ENCODE measurements around the gene SH3RF3. TPM values are rescaled to one million over a fixed set of nuclear protein-coding genes. Genes with fewer than 3 reads are reported as not detected.

The SH3RF3 gene
- total RNA-seq, 1 experiment from 2014 or later, result 1.0 TPM

DNA sequence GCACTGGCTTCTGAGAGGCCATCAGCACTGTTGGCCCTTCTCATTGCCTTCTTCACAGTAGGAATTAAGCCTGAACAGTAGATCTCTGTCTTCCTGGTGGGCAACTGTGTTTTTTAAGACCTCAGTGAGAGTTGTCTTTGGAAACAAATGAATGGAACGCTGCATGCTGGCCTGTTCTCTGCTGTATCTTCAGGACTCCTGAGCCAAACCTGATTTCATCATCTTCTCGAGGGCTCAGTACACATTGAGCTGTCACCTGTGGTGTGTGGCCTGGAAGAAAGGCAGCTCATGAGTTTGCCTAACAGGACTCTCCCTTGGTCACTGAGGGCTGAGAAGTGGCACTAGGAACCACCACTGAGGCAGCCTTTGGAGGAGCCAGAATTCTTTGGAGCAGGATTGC, 39.7 kb downstream of the SH3RF3 start:
- no peaks in the 10 kb centered on the region for H3K36me3 Mint-ChIP-seq
- CTCF ChIA-PET, result no interaction called here
- DNase-seq (ENCODE audit: low spot score), result no peak

DNA sequence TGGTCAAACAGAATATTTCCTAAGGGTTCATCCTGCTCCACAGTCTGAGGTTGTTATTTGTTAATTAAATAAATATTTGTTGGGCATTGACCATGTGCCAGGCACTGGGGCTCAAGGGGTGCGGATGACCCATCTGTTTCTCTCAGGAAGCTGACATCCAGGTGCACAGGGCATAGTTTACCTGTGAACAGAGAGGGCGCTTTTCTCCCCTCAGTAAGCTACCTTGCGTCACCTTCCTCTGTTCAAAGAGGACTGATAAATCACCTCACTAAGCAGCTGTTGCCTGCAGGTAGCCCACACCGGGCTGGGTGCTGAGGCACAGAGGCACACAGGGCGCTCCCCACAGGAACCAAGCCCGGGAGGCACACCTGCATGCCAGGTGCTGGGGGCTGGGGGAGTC, 41.6 kb downstream of the SH3RF3 start:
- TF ChIP-seq ZNF423 (CRISPR knock-in tag; IDR thresholded peaks at IDR 0.05) (peak; percentile 33; the same call in 1 of the 2 replicates), SOX15 (CRISPR knock-in tag; IDR thresholded peaks at IDR 0.05) (no peak)
- Mint-ChIP-seq H3K4me1 (peaks cover 21% of the 10 kb centered on the region), H3K36me3 (peaks cover 7% of the 10 kb centered on the region), H3K27ac (no peak overlapping the region), H3K27me3 (ENCODE audit: low read depth) (no peaks in the 10 kb centered on the region), H3K9me3 (peaks cover 16% of the 10 kb centered on the region), H3K4me3 (no peak overlapping the region)
- ChIA-PET CTCF (interaction anchor here (0.6 to 2.6 kb wide), 8 partner anchors 9 to 339 kb away, joined by 3 to 9 read pairs (median 4); no protein-coding TSS in a partner anchor), POLR2A (no interaction called here)
- peak; percentile 73 for ATAC-seq
- DNase-seq (ENCODE audit: low spot score), result no peak

More for the DNA sequence above, 39.7 kb downstream of the SH3RF3 start:
- no peak overlapping the region for H3K27ac Mint-ChIP-seq
- H3K4me3 Mint-ChIP-seq, result no peak overlapping the region
- H3K9me3 Mint-ChIP-seq, result 0 out of 2 replicates have a peak, but pooled peaks cover 4% of the 10 kb centered on the region
- TF ChIP-seq SMAD3 (CRISPR knock-in tag; IDR thresholded peaks at IDR 0.05; ENCODE audit: borderline replicate concordance) (no peak), ZNF671 (CRISPR knock-in tag; IDR thresholded peaks at IDR 0.05) (no peak), OVOL2 (CRISPR knock-in tag; IDR thresholded peaks at IDR 0.05; ENCODE audit: borderline replicate concordance) (no peak), ESRRA (CRISPR knock-in tag; IDR thresholded peaks at IDR 0.05; ENCODE audit: borderline replicate concordance) (no peak), CBFB (CRISPR knock-in tag; IDR thresholded peaks at IDR 0.05; ENCODE audit: low read depth) (no peak), NR3C1 (CRISPR knock-in tag; conservative IDR thresholded peaks at IDR 0.05; ENCODE audit: low read depth) (no peak)
- TF ChIP-seq, protein P1, sequence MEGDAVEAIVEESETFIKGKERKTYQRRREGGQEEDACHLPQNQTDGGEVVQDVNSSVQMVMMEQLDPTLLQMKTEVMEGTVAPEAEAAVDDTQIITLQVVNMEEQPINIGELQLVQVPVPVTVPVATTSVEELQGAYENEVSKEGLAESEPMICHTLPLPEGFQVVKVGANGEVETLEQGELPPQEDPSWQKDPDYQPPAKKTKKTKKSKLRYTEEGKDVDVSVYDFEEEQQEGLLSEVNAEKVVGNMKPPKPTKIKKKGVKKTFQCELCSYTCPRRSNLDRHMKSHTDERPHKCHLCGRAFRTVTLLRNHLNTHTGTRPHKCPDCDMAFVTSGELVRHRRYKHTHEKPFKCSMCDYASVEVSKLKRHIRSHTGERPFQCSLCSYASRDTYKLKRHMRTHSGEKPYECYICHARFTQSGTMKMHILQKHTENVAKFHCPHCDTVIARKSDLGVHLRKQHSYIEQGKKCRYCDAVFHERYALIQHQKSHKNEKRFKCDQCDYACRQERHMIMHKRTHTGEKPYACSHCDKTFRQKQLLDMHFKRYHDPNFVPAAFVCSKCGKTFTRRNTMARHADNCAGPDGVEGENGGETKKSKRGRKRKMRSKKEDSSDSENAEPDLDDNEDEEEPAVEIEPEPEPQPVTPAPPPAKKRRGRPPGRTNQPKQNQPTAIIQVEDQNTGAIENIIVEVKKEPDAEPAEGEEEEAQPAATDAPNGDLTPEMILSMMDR (IDR thresholded peaks at IDR 0.05), result no peak
- TF ChIP-seq, protein P2, sequence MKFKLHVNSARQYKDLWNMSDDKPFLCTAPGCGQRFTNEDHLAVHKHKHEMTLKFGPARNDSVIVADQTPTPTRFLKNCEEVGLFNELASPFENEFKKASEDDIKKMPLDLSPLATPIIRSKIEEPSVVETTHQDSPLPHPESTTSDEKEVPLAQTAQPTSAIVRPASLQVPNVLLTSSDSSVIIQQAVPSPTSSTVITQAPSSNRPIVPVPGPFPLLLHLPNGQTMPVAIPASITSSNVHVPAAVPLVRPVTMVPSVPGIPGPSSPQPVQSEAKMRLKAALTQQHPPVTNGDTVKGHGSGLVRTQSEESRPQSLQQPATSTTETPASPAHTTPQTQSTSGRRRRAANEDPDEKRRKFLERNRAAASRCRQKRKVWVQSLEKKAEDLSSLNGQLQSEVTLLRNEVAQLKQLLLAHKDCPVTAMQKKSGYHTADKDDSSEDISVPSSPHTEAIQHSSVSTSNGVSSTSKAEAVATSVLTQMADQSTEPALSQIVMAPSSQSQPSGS (CRISPR knock-in tag; IDR thresholded peaks at IDR 0.05; ENCODE audit: borderline replicate concordance, low read depth), result no peak
- TF ChIP-seq, protein P3, sequence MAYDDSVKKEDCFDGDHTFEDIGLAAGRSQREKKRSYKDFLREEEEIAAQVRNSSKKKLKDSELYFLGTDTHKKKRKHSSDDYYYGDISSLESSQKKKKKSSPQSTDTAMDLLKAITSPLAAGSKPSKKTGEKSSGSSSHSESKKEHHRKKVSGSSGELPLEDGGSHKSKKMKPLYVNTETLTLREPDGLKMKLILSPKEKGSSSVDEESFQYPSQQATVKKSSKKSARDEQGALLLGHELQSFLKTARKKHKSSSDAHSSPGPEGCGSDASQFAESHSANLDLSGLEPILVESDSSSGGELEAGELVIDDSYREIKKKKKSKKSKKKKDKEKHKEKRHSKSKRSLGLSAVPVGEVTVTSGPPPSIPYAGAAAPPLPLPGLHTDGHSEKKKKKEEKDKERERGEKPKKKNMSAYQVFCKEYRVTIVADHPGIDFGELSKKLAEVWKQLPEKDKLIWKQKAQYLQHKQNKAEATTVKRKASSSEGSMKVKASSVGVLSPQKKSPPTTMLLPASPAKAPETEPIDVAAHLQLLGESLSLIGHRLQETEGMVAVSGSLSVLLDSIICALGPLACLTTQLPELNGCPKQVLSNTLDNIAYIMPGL (CRISPR knock-in tag; IDR thresholded peaks at IDR 0.05), result no peak
- TF ChIP-seq, protein P4, sequence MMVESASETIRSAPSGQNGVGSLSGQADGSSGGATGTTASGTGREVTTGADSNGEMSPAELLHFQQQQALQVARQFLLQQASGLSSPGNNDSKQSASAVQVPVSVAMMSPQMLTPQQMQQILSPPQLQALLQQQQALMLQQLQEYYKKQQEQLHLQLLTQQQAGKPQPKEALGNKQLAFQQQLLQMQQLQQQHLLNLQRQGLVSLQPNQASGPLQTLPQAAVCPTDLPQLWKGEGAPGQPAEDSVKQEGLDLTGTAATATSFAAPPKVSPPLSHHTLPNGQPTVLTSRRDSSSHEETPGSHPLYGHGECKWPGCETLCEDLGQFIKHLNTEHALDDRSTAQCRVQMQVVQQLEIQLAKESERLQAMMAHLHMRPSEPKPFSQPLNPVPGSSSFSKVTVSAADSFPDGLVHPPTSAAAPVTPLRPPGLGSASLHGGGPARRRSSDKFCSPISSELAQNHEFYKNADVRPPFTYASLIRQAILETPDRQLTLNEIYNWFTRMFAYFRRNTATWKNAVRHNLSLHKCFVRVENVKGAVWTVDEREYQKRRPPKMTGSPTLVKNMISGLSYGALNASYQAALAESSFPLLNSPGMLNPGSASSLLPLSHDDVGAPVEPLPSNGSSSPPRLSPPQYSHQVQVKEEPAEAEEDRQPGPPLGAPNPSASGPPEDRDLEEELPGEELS (CRISPR knock-in tag; IDR thresholded peaks at IDR 0.05), result no peak
- TF ChIP-seq, protein P5, sequence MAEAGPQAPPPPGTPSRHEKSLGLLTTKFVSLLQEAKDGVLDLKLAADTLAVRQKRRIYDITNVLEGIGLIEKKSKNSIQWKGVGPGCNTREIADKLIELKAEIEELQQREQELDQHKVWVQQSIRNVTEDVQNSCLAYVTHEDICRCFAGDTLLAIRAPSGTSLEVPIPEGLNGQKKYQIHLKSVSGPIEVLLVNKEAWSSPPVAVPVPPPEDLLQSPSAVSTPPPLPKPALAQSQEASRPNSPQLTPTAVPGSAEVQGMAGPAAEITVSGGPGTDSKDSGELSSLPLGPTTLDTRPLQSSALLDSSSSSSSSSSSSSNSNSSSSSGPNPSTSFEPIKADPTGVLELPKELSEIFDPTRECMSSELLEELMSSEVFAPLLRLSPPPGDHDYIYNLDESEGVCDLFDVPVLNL (CRISPR knock-in tag; IDR thresholded peaks at IDR 0.05; ENCODE audit: borderline replicate concordance, low read depth), result no peak
- TF ChIP-seq, protein P6, sequence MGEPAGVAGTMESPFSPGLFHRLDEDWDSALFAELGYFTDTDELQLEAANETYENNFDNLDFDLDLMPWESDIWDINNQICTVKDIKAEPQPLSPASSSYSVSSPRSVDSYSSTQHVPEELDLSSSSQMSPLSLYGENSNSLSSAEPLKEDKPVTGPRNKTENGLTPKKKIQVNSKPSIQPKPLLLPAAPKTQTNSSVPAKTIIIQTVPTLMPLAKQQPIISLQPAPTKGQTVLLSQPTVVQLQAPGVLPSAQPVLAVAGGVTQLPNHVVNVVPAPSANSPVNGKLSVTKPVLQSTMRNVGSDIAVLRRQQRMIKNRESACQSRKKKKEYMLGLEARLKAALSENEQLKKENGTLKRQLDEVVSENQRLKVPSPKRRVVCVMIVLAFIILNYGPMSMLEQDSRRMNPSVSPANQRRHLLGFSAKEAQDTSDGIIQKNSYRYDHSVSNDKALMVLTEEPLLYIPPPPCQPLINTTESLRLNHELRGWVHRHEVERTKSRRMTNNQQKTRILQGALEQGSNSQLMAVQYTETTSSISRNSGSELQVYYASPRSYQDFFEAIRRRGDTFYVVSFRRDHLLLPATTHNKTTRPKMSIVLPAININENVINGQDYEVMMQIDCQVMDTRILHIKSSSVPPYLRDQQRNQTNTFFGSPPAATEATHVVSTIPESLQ (CRISPR knock-in tag; IDR thresholded peaks at IDR 0.05), result no peak
- ATAC-seq, result no peak
- POLR2A ChIA-PET, result no interaction called here
- no peaks in the 10 kb centered on the region for H3K27me3 Mint-ChIP-seq (ENCODE audit: low read depth)
- peaks cover 28% of the 10 kb centered on the region for H3K4me1 Mint-ChIP-seq

Data from WTC11 (cell line).